Bronchial epithelial cell (primary cell): ENCODE results near the gene PDE6C. TPM values are rescaled to one million over a fixed set of nuclear protein-coding genes. Genes with fewer than 3 reads are reported as not detected.

Experiments used
- DNase-seq: peaks from one replicate; pipeline ENCODE4 v3.0.0-alpha.2; 2010; ENCODE audit warnings: low read depth
- FAIRE-seq: peaks from 2 replicates; lab custom pipeline; 2011; peaks lifted over from hg19 to GRCh38; lab: Jason Lieb, UNC
- H3K27me3 ChIP-seq: 2 replicates; pipeline ENCODE4 v1.5.1; 2011; ENCODE audit warnings: low read length; ENCODE audit not compliant: control insufficient read depth, insufficient read depth
- H3K36me3 ChIP-seq: 2 replicates; pipeline ENCODE4 v1.5.1; 2011; ENCODE audit warnings: low read length; ENCODE audit not compliant: control insufficient read depth, insufficient read depth
- H3K4me3 ChIP-seq: 2 replicates; pipeline ENCODE4 v1.5.1; 2011; ENCODE audit warnings: mild to moderate bottlenecking, low read depth, low read length, control low read depth
- CTCF ChIP-seq: IDR thresholded peaks from 2 replicates; pipeline ENCODE4 v1.5.1; 2011; ENCODE audit warnings: mild to moderate bottlenecking, moderate library complexity, low read length, control low read depth, inconsistent platforms; ENCODE audit not compliant: insufficient read depth, severe bottlenecking
- total RNA-seq: library from RNA; depleted of rRNA; stranded (reverse); fragments of >200 nt; gene quantifications from 2 replicates; pipeline ENCODE4 v1.2.1, GENCODE V29; 2014

PDE6C gene
- total RNA-seq, 1 donor from 2014 or later = not detected

GRCh38 chr10:93628858-93629257 lies 16.5 kb downstream of the PDE6C start:
- DNase-seq = no peak
- FAIRE-seq = no peak
- H3K4me3 ChIP-seq = no peak overlapping the region
- no peak for TF ChIP-seq CTCF
- H3K36me3 ChIP-seq = no peaks in the 10 kb centered on the region
- H3K27me3 ChIP-seq = peaks cover 2% of the 10 kb centered on the region

- TF ChIP-seq CTCF = no peak
- no peaks in the 10 kb centered on the region for H3K36me3 ChIP-seq
- peak; percentile 47 for FAIRE-seq
- H3K4me3 ChIP-seq = no peak overlapping the region
- no peak for DNase-seq
- peaks cover 2% of the 10 kb centered on the region for H3K27me3 ChIP-seq
Measured at GRCh38 chr10:93629647-93630305, 17.4 kb downstream of the PDE6C start.

GRCh38 chr10:93630625-93631557 lies 18.6 kb downstream of the PDE6C start:
- Histone ChIP-seq H3K27me3 (peaks cover 2% of the 10 kb centered on the region), H3K36me3 (no peaks in the 10 kb centered on the region), H3K4me3 (no peak overlapping the region)
- no peak for TF ChIP-seq CTCF
- peak; percentile 68 for FAIRE-seq
- no peak for DNase-seq

- FAIRE-seq (no peak), DNase-seq (no peak)
- H3K27me3 ChIP-seq = no peaks in the 10 kb centered on the region
- no peak overlapping the region for H3K4me3 ChIP-seq
- H3K36me3 ChIP-seq = no peaks in the 10 kb centered on the region
- no peak for TF ChIP-seq CTCF
Measured at GRCh38 chr10:93639791-93640190, 27.5 kb downstream of the PDE6C start.

- FAIRE-seq (no peak), DNase-seq (peak; percentile 88)
- Histone ChIP-seq H3K27me3 (no peaks in the 10 kb centered on the region), H3K36me3 (no peaks in the 10 kb centered on the region), H3K4me3 (no peak overlapping the region)
- no peak for TF ChIP-seq CTCF
Measured at GRCh38 chr10:93652857-93653256, 40.5 kb downstream of the PDE6C start.
